GM23248 (cell line): Measurements from ENCODE around the gene GIN1. TPM values are rescaled to one million over a fixed set of nuclear protein-coding genes. Genes with fewer than 3 reads are reported as not detected.
"Not testable (repeated sequence)": the region's sequence is repeated elsewhere in the genome, so short reads cannot be mapped to it uniquely, and the experiment has no call there.

ENCODE experiments used
- DNase-seq: peaks from one replicate; pipeline ENCODE4 v3.0.0-alpha.2; 2015
- H2AFZ ChIP-seq: fragments of 200-600 bp; sonication (generic); 2 replicates; pipeline ENCODE4 v1.6.1; 2016; ENCODE audit warnings: antibody characterized with exemption
- H3F3A ChIP-seq: fragments of 200-600 bp; sonication (generic); 2 replicates; pipeline ENCODE4 v1.6.1; 2016; ENCODE audit warnings: mild to moderate bottlenecking, antibody characterized with exemption, mixed run types; ENCODE audit not compliant: insufficient read depth
- H3K27ac ChIP-seq: fragments of 200-600 bp; sonication (generic); 2 replicates; pipeline ENCODE4 v1.5.1; 2016; ENCODE audit warnings: mild to moderate bottlenecking
- H3K27me3 ChIP-seq: fragments of 200-600 bp; sonication (generic); replicated peaks from 2 replicates; pipeline ENCODE4 v1.6.1; 2016; ENCODE audit warnings: mild to moderate bottlenecking; ENCODE audit not compliant: insufficient read depth
- H3K36me3 ChIP-seq: fragments of 200-600 bp; sonication (generic); 2 replicates; pipeline ENCODE4 v1.6.1; 2016; ENCODE audit warnings: low read depth, mild to moderate bottlenecking
- H3K4me1 ChIP-seq: fragments of 200-600 bp; sonication (generic); 2 replicates; pipeline ENCODE4 v1.6.1; 2016; ENCODE audit warnings: mild to moderate bottlenecking; ENCODE audit not compliant: insufficient read depth
- H3K4me2 ChIP-seq: fragments of 200-600 bp; sonication (generic); one replicate; pipeline ENCODE4 v1.6.1; 2016; ENCODE audit warnings: mild to moderate bottlenecking; ENCODE audit not compliant: unreplicated experiment
- H3K4me3 ChIP-seq: fragments of 200-600 bp; sonication (generic); 2 replicates; pipeline ENCODE4 v1.5.1; 2016; ENCODE audit warnings: mild to moderate bottlenecking
- H3K79me2 ChIP-seq: fragments of 200-600 bp; sonication (generic); 2 replicates; pipeline ENCODE4 v1.6.1; 2016; ENCODE audit warnings: mild to moderate bottlenecking; ENCODE audit not compliant: insufficient read depth
- H3K9ac ChIP-seq: fragments of 200-600 bp; sonication (generic); 2 replicates; pipeline ENCODE4 v1.6.1; 2016; ENCODE audit warnings: mild to moderate bottlenecking
- H3K9me2 ChIP-seq: fragments of 200-600 bp; sonication (generic); 2 replicates; pipeline ENCODE4 v1.6.1; 2016; ENCODE audit warnings: mixed run types, mild to moderate bottlenecking, moderate library complexity; ENCODE audit not compliant: insufficient read depth
- H3K9me3 ChIP-seq: fragments of 200-600 bp; sonication (generic); one replicate; pipeline ENCODE4 v1.6.1; 2017; ENCODE audit warnings: low read depth
- H4K20me1 ChIP-seq: fragments of 200-600 bp; sonication (generic); 2 replicates; pipeline ENCODE4 v1.6.0; 2016; ENCODE audit not compliant: insufficient read depth
- EZH2 ChIP-seq: fragments of 200-600 bp; sonication (generic); IDR thresholded peaks from 2 replicates; pipeline ENCODE4 v1.6.1; 2018; ENCODE audit warnings: antibody characterized with exemption, mild to moderate bottlenecking; ENCODE audit not compliant: insufficient read depth, poor library complexity, severe bottlenecking
- EZH2phosphoT487 ChIP-seq: fragments of 200-600 bp; sonication (generic); IDR thresholded peaks from 2 replicates; pipeline ENCODE4 v1.6.1; 2018; ENCODE audit warnings: antibody characterized with exemption, moderate library complexity, mild to moderate bottlenecking, low read depth; ENCODE audit not compliant: insufficient read depth
- WGBS, 2 experiments: methylation state at CpG; one replicate each; pipeline ENCODE4 v1.1.6; 2015 to 2017; ENCODE audit warnings: low lambda C conversion rate in 2 of 2, low coverage in 1 of 2; ENCODE audit errors: missing lambda C conversion rate in 2 of 2; 5-methylcytosine and 5-hydroxymethylcytosine counted together
- in situ Hi-C: fragments of 300-500 bp; cut with MboI; formaldehyde crosslinking; loops from 2 replicates; pipeline ENCODE4 v1.15.0; 2020
- polyA plus RNA-seq: library from polyadenylated mRNA; unstranded; fragments of >200 nt; fragmentation: Nextera tagmentation; extraction: Ambion mirVana; gene quantifications from 2 replicates; pipeline ENCODE4 v1.2.1, GENCODE V29; 2016
- total RNA-seq: library from RNA; depleted of rRNA; stranded (reverse); fragments of >200 nt; shearing (Covaris generic); gene quantifications from 2 replicates; pipeline ENCODE4 v1.2.3, GENCODE V29; 2014

The GIN1 gene
- total and polyA plus RNA-seq, 2 experiments from 2014 or later = 2.1 to 5.8 TPM

DNA sequence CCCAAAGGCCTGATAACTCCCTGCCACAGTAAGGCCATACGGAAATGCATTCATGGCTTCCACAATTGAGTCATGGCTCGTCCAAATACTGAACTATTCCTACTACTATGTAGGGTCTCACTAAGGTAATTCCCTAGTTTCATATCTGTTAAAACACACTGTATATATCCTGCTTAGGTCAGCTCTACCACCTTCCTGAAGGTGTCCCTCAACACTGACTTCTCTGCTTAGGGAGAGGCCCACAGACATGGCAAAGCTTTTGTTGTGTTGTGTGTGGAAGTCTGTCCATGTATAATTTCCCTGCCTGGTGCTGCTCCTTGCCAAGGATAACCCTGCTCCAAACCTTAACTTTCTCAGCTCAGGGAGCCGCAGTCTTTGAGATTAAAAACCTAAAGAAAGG is 60.4 kb downstream of the GIN1 start:
- in situ Hi-C loops = no loop called here

DNA sequence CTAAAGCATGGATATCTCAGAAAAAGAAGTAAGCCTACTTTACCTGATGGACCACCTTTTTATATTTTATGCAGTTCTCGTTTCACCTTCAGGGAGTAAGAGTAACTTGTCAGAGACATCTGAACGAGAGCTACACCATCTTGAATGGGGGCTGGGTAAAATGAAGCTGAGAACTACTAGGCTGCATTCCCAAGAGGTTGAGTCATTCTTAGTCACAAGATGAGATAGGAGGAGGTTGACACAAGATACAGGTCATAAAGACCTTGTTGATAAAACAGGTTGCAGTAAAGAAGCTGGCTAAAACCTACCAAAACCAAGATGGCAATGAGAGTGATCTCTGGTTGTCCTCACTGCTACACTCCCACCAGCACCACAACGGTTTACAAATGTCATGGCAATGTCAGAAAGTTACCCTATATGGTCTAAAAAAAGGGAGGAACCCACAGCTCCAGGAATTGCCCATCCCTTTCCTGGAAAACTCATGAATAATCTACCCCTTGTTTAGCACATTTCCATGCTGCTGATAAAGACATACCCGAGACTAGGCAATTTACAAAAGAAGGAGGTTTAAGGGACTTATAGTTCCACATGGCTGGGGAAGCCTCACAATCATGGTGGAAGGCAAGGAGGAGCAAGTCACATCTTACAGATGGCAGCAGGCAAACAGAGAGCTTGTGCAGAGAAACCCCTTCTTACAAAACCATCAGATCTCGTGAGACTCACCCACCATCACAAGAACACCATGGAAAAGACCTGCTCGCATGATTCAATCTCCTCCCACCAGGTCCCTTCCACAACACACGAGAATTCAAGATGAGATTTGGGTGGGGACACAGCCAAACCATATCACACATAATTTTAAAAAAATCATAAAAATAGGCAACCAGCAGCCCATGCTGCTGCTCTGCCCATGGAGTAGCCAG is 62.5 kb downstream of the GIN1 start:
- Histone ChIP-seq H2AFZ (no peak overlapping the region), H4K20me1 (no peaks in the 10 kb centered on the region), H3K9me2 (no peaks in the 10 kb centered on the region), H3K9me3 (no peaks in the 10 kb centered on the region), H3K27ac (no peak overlapping the region), H3K79me2 (no peaks in the 10 kb centered on the region), H3F3A (no peaks in the 10 kb centered on the region), H3K4me1 (no peaks in the 10 kb centered on the region), H3K4me3 (no peak overlapping the region), H3K9ac (no peak overlapping the region), H3K4me2 (no peak overlapping the region), H3K36me3 (no peaks in the 10 kb centered on the region), H3K27me3 (no peaks in the 10 kb centered on the region)
- in situ Hi-C loops = no loop called here
- TF ChIP-seq EZH2 (no peak), EZH2phosphoT487 (no peak)
- WGBS, 2 experiments = 70 to 73% methylated on average over 7 of the region's 7 CpGs
- no peak for DNase-seq

More for the DNA sequence above, 60.4 kb downstream of the GIN1 start:
- H3K4me3 ChIP-seq = no peak overlapping the region
- H3K9me2 ChIP-seq = no peaks in the 10 kb centered on the region
- no peak overlapping the region for H3K27ac ChIP-seq
- H3K9ac ChIP-seq = no peak overlapping the region
- H3K79me2 ChIP-seq = no peaks in the 10 kb centered on the region
- H3K9me3 ChIP-seq = no peaks in the 10 kb centered on the region
- TF ChIP-seq EZH2phosphoT487 (no peak), EZH2 (no peak)
- H3K27me3 ChIP-seq = peaks cover 6% of the 10 kb centered on the region; the same call in 1 of the 2 replicates
- H4K20me1 ChIP-seq = no peaks in the 10 kb centered on the region
- H2AFZ ChIP-seq = no peak overlapping the region
- WGBS, 2 experiments = 74 to 82% methylated on average over 3 of the region's 3 CpGs
- no peak for DNase-seq
- no peaks in the 10 kb centered on the region for H3K36me3 ChIP-seq
- no peak overlapping the region for H3K4me2 ChIP-seq
- no peaks in the 10 kb centered on the region for H3F3A ChIP-seq
- no peaks in the 10 kb centered on the region for H3K4me1 ChIP-seq

GRCh38 chr5:103046706-103047105 is 73.2 kb downstream of the GIN1 start:
- H3K9ac ChIP-seq, H3K27me3 ChIP-seq, DNase-seq, H4K20me1 ChIP-seq, H2AFZ ChIP-seq, H3K36me3 ChIP-seq, H3K4me1 ChIP-seq, H3K27ac ChIP-seq, H3K9me3 ChIP-seq, H3F3A ChIP-seq, H3K4me3 ChIP-seq, H3K79me2 ChIP-seq, H3K9me2 ChIP-seq, H3K4me2 ChIP-seq: not testable (repeated sequence)
- WGBS, 2 experiments = 86 to 90% methylated on average over 22 of the region's 22 CpGs
- in situ Hi-C loops = loop anchor here (10.0 kb wide), 1 partner anchor 482 kb away; no protein-coding TSS in a partner anchor

GRCh38 chr5:103041071-103041676 is 78.8 kb downstream of the GIN1 start:
- H3K9me3 ChIP-seq = no peaks in the 10 kb centered on the region
- no peaks in the 10 kb centered on the region for H3K36me3 ChIP-seq
- no peaks in the 10 kb centered on the region for H3K9me2 ChIP-seq
- H3K27me3 ChIP-seq = no peaks in the 10 kb centered on the region
- H2AFZ ChIP-seq = peak overlapping the region; percentile 42; the same call in 1 of the 2 replicates
- no peak for TF ChIP-seq EZH2phosphoT487
- no peak for TF ChIP-seq EZH2
- no peak overlapping the region for H3K4me2 ChIP-seq
- no peaks in the 10 kb centered on the region; the same call in 1 of the 2 replicates for H3F3A ChIP-seq
- 32 to 35% methylated on average over 4 of the region's 4 CpGs for WGBS, 2 experiments
- no peak overlapping the region for H3K27ac ChIP-seq
- DNase-seq = peak; percentile 62
- no peaks in the 10 kb centered on the region for H3K79me2 ChIP-seq
- H4K20me1 ChIP-seq = no peaks in the 10 kb centered on the region
- no peak overlapping the region for H3K9ac ChIP-seq
- in situ Hi-C loops = loop anchor here (10.0 kb wide), 1 partner anchor 476 kb away; no protein-coding TSS in a partner anchor
- H3K4me1 ChIP-seq = peaks cover 7% of the 10 kb centered on the region; the same call in 1 of the 2 replicates
- no peak overlapping the region for H3K4me3 ChIP-seq
